PFSK-1 (cell line): ENCODE measurements around the gene HRH1.

Experiments used
- SIN3A ChIP-seq: IDR thresholded peaks from 2 replicates; pipeline ENCODE4 v1.6.1; 2012; ENCODE audit warnings: mild to moderate bottlenecking, low read length, moderate library complexity, borderline replicate concordance; ENCODE audit not compliant: insufficient read depth
- TAF1 ChIP-seq: IDR thresholded peaks from 2 replicates; pipeline ENCODE4 v1.6.1; 2012; ENCODE audit warnings: low read length, control low read depth, borderline replicate concordance; ENCODE audit not compliant: insufficient read depth

GRCh38 chr3:11206316-11206715, 52.0 kb downstream of the HRH1 start:
- no peak for TF ChIP-seq SIN3A
- no peak for TF ChIP-seq TAF1
